HEK293 (cell line): ENCODE measurements around the gene MEIG1.
A peak's percentile ranks its signal among the peaks of the same experiment; 100 is the strongest.

Experiments used
- CTCF ChIA-PET: fragments of 350-600 bp; formaldehyde crosslinking; extraction: SDS; loops from one replicate; lab custom pipeline; 2021; ENCODE audit warnings: antibody characterized with exemption; lab: Yijun Ruan, JAX
- POLR2A ChIA-PET: fragments of 300-600 bp; formaldehyde crosslinking; extraction: SDS; loops from one replicate; lab custom pipeline; 2020; ENCODE audit warnings: antibody characterized with exemption, inconsistent platforms; lab: Yijun Ruan, JAX
- H3K27ac ChIP-seq: fragments of 200-500 bp; sonication (Bioruptor generic); 2 replicates; pipeline ENCODE4 v1.5.1; 2014; ENCODE audit warnings: low read depth, low read length, control low read depth, inconsistent platforms; ENCODE audit errors: extremely low read depth
- H3K36me3 ChIP-seq, 2 experiments: fragments of 200-500 bp in 1 of 2; sonication (Bioruptor generic) in 1 of 2; 1 replicate in 1 of 2; 2 replicates in 1 of 2; pipeline ENCODE4 v1.5.1; 2014 to 2017; ENCODE audit warnings: inconsistent platforms in 2 of 2, low read length in 2 of 2; ENCODE audit not compliant: control insufficient read depth in 2 of 2, insufficient read depth in 1 of 2
- H3K4me1 ChIP-seq: fragments of 200-500 bp; sonication (Bioruptor generic); 2 replicates; pipeline ENCODE4 v1.5.1; 2014; ENCODE audit warnings: mild to moderate bottlenecking, low read length, inconsistent platforms; ENCODE audit not compliant: control insufficient read depth, insufficient read depth
- H3K4me3 ChIP-seq: 2 replicates; pipeline ENCODE4 v1.5.1; 2011; ENCODE audit warnings: low read depth, mild to moderate bottlenecking, control low read depth, low read length, moderate library complexity
- H3K9me3 ChIP-seq: fragments of 200-500 bp; sonication (Bioruptor generic); 2 replicates; pipeline ENCODE4 v1.5.1; 2014; ENCODE audit warnings: low read depth, low read length, inconsistent platforms; ENCODE audit not compliant: control insufficient read depth, insufficient read depth
- BCL11A ChIP-seq: fragments of 450-650 bp; formaldehyde crosslinking; IDR thresholded peaks from 2 replicates; pipeline ENCODE4 v1.5.1; 2016; ENCODE audit warnings: low read depth, missing biosample characterization, missing genetic modification characterization
- GLIS1 ChIP-seq: fragments of 450-650 bp; formaldehyde crosslinking; IDR thresholded peaks from 2 replicates; pipeline ENCODE4 v1.5.1; 2016; ENCODE audit warnings: missing biosample characterization, missing genetic modification characterization
- TRIM28 ChIP-seq: IDR thresholded peaks from 2 replicates; pipeline ENCODE4 v1.6.1; 2011; ENCODE audit warnings: low read length, control low read depth, borderline replicate concordance
- ZBTB21 ChIP-seq: fragments of 450-650 bp; formaldehyde crosslinking; IDR thresholded peaks from 2 replicates; pipeline ENCODE4 v1.5.1; 2017; ENCODE audit warnings: missing biosample characterization, missing genetic modification characterization
- ZNF16 ChIP-seq: fragments of 450-650 bp; formaldehyde crosslinking; IDR thresholded peaks from 2 replicates; pipeline ENCODE4 v1.5.1; 2016; ENCODE audit warnings: low read depth, missing biosample characterization, missing genetic modification characterization
- ZNF324 ChIP-seq: fragments of 450-650 bp; formaldehyde crosslinking; IDR thresholded peaks from 2 replicates; pipeline ENCODE4 v1.5.1; 2016; ENCODE audit warnings: missing biosample characterization, missing genetic modification characterization
- ZNF341 ChIP-seq: fragments of 450-650 bp; formaldehyde crosslinking; IDR thresholded peaks from 2 replicates; pipeline ENCODE4; 2016; ENCODE audit warnings: low read depth, missing biosample characterization, missing genetic modification characterization
- ZNF514 ChIP-seq: fragments of 450-650 bp; formaldehyde crosslinking; IDR thresholded peaks from 2 replicates; pipeline ENCODE4 v1.5.1; 2016; ENCODE audit warnings: missing biosample characterization, missing genetic modification characterization
- ZNF530 ChIP-seq: fragments of 450-650 bp; formaldehyde crosslinking; IDR thresholded peaks from 2 replicates; pipeline ENCODE4 v1.5.1; 2016; ENCODE audit warnings: low read depth, missing biosample characterization, missing genetic modification characterization
- ZNF561 ChIP-seq: fragments of 450-650 bp; IDR thresholded peaks from 2 replicates; pipeline ENCODE4 v1.5.1; 2018; ENCODE audit warnings: missing biosample characterization, missing genetic modification characterization, borderline replicate concordance
- ZNF596 ChIP-seq: fragments of 450-650 bp; IDR thresholded peaks from 2 replicates; pipeline ENCODE4 v1.5.0; 2018; ENCODE audit warnings: missing biosample characterization, mild to moderate bottlenecking, missing genetic modification characterization, moderate library complexity
- ZNF621 ChIP-seq: fragments of 450-650 bp; formaldehyde crosslinking; IDR thresholded peaks from 2 replicates; pipeline ENCODE4 v1.5.1; 2017; ENCODE audit warnings: missing biosample characterization, missing genetic modification characterization
- ZNF629 ChIP-seq: fragments of 450-650 bp; formaldehyde crosslinking; IDR thresholded peaks from 2 replicates; pipeline ENCODE4 v1.5.1; 2017; ENCODE audit warnings: missing biosample characterization, missing genetic modification characterization
- ZNF645 ChIP-seq: fragments of 450-650 bp; formaldehyde crosslinking; IDR thresholded peaks from 2 replicates; pipeline ENCODE4; 2016; ENCODE audit warnings: missing biosample characterization, missing genetic modification characterization
- ZNF664 ChIP-seq: fragments of 450-650 bp; formaldehyde crosslinking; IDR thresholded peaks from 2 replicates; pipeline ENCODE4 v1.5.1; 2016; ENCODE audit warnings: missing biosample characterization, missing genetic modification characterization
- TF ChIP-seq, protein P1 (sequence below): fragments of 450-650 bp; formaldehyde crosslinking; IDR thresholded peaks from 2 replicates; pipeline ENCODE4 v1.5.1; 2016; ENCODE audit warnings: missing biosample characterization, missing genetic modification characterization
- TF ChIP-seq, protein P2 (sequence below): fragments of 450-650 bp; formaldehyde crosslinking; IDR thresholded peaks from 2 replicates; pipeline ENCODE4 v1.5.1; 2017; ENCODE audit warnings: missing biosample characterization, mild to moderate bottlenecking, missing genetic modification characterization, moderate library complexity
- TF ChIP-seq, protein P3 (sequence below): fragments of 450-650 bp; formaldehyde crosslinking; IDR thresholded peaks from 2 replicates; pipeline ENCODE4 v1.5.1; 2016; ENCODE audit warnings: missing biosample characterization, missing genetic modification characterization
- TF ChIP-seq, protein P4 (sequence below): fragments of 450-650 bp; formaldehyde crosslinking; IDR thresholded peaks from 2 replicates; pipeline ENCODE4 v1.5.1; 2016; ENCODE audit warnings: missing biosample characterization, missing genetic modification characterization
- TF ChIP-seq, protein P5 (sequence below): fragments of 450-650 bp; formaldehyde crosslinking; conservative IDR thresholded peaks from 2 replicates; pipeline ENCODE4 v1.5.1; 2016; ENCODE audit warnings: low read depth, missing biosample characterization, missing genetic modification characterization

The MEIG1 gene

DNA sequence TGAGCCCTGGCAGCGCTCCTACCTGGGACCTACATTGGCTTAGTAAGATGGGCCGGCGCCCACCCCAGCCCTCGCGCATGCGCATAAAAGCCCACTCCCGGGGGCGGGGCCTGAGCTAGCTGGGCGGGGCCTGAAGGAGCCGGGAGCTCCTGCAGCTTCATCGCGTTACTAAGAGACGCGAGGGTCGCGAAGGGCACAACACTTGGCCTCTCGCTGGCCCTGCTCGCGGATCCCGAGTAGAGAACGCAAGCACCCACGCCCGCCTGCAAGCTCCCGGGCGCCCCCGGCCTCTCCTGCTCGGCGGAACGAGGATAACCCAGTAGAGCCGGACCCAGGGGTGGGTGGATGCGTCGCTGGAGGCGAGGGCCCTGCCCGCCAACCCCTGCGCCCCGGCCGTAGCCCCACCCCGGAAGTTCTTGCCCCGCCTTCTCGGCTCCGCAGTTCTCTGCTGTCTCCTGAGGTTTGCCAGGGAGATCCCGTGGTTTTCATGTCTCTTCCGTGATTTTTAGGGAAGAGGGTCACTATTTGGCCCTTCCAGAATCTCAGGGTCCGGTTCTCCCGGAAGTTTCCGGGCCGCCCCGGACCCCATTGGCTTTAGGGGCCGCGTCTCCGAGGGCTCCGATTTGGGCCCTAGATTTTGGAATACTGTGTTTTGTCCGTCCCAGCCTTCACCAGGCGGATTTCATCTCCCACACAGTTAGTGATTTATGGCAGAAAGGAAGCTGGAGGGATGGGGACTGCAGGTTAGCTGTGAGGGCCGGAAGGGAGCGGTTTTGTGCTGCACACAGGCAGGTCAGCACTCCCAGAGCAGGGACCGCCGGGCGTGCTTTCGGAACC, at the start of gene MEIG1:
TSS of gene MEIG1 (plus strand) at position 168 of the 837 bp plus-strand sequence. CDS start 7,081 bp downstream, outside the sequence.
- no peaks in the 10 kb centered on the region for H3K9me3 ChIP-seq
- CTCF ChIA-PET, result interaction anchor here (0.6 to 2.0 kb wide), 3 partner anchors 13 to 172 kb away, joined by 3 to 10 read pairs (median 3); no protein-coding TSS in a partner anchor
- H3K4me3 ChIP-seq, result peak within 1 kb of the TSS; percentile 74
- H3K36me3 ChIP-seq, result no peaks in the 10 kb centered on the region
- peak within 1 kb of the TSS; percentile 90 for H3K27ac ChIP-seq
- no peaks in the 10 kb centered on the region for H3K4me1 ChIP-seq
- POLR2A ChIA-PET, result interaction anchor here (0.6 to 2.4 kb wide), 8 partner anchors 11 to 1184 kb away, joined by 3 to 17 read pairs (median 4); partner anchors contain the start of genes CDNF, HSPA14, MSANTD7 and NMT2
- TF ChIP-seq ZNF16, result no peak
- TF ChIP-seq, protein P1, sequence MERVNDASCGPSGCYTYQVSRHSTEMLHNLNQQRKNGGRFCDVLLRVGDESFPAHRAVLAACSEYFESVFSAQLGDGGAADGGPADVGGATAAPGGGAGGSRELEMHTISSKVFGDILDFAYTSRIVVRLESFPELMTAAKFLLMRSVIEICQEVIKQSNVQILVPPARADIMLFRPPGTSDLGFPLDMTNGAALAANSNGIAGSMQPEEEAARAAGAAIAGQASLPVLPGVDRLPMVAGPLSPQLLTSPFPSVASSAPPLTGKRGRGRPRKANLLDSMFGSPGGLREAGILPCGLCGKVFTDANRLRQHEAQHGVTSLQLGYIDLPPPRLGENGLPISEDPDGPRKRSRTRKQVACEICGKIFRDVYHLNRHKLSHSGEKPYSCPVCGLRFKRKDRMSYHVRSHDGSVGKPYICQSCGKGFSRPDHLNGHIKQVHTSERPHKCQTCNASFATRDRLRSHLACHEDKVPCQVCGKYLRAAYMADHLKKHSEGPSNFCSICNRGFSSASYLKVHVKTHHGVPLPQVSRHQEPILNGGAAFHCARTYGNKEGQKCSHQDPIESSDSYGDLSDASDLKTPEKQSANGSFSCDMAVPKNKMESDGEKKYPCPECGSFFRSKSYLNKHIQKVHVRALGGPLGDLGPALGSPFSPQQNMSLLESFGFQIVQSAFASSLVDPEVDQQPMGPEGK (tag by site-specific recombination), result peak; percentile 71
- TF ChIP-seq, protein P2, sequence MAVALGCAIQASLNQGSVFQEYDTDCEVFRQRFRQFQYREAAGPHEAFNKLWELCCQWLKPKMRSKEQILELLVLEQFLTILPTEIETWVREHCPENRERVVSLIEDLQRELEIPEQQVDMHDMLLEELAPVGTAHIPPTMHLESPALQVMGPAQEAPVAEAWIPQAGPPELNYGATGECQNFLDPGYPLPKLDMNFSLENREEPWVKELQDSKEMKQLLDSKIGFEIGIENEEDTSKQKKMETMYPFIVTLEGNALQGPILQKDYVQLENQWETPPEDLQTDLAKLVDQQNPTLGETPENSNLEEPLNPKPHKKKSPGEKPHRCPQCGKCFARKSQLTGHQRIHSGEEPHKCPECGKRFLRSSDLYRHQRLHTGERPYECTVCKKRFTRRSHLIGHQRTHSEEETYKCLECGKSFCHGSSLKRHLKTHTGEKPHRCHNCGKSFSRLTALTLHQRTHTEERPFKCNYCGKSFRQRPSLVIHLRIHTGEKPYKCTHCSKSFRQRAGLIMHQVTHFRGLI (tag by site-specific recombination), result 0 out of 2 replicates have a peak, but pooled peaks have one; percentile 46
- TF ChIP-seq, protein P3, sequence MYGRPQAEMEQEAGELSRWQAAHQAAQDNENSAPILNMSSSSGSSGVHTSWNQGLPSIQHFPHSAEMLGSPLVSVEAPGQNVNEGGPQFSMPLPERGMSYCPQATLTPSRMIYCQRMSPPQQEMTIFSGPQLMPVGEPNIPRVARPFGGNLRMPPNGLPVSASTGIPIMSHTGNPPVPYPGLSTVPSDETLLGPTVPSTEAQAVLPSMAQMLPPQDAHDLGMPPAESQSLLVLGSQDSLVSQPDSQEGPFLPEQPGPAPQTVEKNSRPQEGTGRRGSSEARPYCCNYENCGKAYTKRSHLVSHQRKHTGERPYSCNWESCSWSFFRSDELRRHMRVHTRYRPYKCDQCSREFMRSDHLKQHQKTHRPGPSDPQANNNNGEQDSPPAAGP (tag by site-specific recombination), result peak; percentile 92
- no peak for TF ChIP-seq ZNF621 (tag by site-specific recombination)
- TF ChIP-seq ZBTB21 (tag by site-specific recombination), result no peak
- peak; percentile 63 for TF ChIP-seq GLIS1
- TF ChIP-seq ZNF514 (tag by site-specific recombination), result no peak
- TF ChIP-seq ZNF664 (tag by site-specific recombination), result no peak
- peak; percentile 38; the same call in 1 of the 2 replicates for TF ChIP-seq ZNF324 (tag by site-specific recombination)
- TF ChIP-seq ZNF596 (tag by site-specific recombination), result 0 out of 2 replicates have a peak, but pooled peaks have one; percentile 9
- TF ChIP-seq ZNF561, result peak; percentile 78; the same call in 1 of the 2 replicates
- TF ChIP-seq, protein P4, sequence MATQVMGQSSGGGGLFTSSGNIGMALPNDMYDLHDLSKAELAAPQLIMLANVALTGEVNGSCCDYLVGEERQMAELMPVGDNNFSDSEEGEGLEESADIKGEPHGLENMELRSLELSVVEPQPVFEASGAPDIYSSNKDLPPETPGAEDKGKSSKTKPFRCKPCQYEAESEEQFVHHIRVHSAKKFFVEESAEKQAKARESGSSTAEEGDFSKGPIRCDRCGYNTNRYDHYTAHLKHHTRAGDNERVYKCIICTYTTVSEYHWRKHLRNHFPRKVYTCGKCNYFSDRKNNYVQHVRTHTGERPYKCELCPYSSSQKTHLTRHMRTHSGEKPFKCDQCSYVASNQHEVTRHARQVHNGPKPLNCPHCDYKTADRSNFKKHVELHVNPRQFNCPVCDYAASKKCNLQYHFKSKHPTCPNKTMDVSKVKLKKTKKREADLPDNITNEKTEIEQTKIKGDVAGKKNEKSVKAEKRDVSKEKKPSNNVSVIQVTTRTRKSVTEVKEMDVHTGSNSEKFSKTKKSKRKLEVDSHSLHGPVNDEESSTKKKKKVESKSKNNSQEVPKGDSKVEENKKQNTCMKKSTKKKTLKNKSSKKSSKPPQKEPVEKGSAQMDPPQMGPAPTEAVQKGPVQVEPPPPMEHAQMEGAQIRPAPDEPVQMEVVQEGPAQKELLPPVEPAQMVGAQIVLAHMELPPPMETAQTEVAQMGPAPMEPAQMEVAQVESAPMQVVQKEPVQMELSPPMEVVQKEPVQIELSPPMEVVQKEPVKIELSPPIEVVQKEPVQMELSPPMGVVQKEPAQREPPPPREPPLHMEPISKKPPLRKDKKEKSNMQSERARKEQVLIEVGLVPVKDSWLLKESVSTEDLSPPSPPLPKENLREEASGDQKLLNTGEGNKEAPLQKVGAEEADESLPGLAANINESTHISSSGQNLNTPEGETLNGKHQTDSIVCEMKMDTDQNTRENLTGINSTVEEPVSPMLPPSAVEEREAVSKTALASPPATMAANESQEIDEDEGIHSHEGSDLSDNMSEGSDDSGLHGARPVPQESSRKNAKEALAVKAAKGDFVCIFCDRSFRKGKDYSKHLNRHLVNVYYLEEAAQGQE (tag by site-specific recombination), result peak; percentile 77
- TF ChIP-seq ZNF530 (tag by site-specific recombination), result no peak
- TF ChIP-seq BCL11A, result peak; percentile 72; the same call in 1 of the 2 replicates
- peak; percentile 63 for TF ChIP-seq ZNF629 (tag by site-specific recombination)
- TF ChIP-seq ZNF341 (tag by site-specific recombination), result peak; percentile 96
- TF ChIP-seq TRIM28, result peak; percentile 56; the same call in 1 of the 2 replicates
- TF ChIP-seq ZNF645 (tag by site-specific recombination), result no peak
- TF ChIP-seq, protein P5, sequence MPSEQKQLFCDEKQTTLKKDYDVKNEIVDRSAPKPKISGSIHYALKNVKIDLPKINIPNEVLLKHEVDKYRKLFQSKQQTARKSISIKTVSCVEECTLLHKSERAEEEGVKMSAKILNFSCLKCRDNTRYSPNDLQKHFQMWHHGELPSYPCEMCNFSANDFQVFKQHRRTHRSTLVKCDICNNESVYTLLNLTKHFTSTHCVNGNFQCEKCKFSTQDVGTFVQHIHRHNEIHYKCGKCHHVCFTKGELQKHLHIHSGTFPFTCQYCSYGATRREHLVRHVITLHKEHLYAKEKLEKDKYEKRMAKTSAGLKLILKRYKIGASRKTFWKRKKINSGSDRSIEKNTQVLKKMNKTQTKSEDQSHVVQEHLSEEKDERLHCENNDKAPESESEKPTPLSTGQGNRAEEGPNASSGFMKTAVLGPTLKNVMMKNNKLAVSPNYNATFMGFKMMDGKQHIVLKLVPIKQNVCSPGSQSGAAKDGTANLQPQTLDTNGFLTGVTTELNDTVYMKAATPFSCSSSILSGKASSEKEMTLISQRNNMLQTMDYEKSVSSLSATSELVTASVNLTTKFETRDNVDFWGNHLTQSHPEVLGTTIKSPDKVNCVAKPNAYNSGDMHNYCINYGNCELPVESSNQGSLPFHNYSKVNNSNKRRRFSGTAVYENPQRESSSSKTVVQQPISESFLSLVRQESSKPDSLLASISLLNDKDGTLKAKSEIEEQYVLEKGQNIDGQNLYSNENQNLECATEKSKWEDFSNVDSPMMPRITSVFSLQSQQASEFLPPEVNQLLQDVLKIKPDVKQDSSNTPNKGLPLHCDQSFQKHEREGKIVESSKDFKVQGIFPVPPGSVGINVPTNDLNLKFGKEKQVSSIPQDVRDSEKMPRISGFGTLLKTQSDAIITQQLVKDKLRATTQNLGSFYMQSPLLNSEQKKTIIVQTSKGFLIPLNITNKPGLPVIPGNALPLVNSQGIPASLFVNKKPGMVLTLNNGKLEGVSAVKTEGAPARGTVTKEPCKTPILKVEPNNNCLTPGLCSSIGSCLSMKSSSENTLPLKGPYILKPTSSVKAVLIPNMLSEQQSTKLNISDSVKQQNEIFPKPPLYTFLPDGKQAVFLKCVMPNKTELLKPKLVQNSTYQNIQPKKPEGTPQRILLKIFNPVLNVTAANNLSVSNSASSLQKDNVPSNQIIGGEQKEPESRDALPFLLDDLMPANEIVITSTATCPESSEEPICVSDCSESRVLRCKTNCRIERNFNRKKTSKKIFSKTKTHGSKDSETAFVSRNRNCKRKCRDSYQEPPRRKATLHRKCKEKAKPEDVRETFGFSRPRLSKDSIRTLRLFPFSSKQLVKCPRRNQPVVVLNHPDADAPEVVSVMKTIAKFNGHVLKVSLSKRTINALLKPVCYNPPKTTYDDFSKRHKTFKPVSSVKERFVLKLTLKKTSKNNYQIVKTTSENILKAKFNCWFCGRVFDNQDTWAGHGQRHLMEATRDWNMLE, result peak; percentile 86
